GM23338 (cell line): ENCODE measurements around the gene TMEM151B. TPM values are rescaled to one million over a fixed set of nuclear protein-coding genes. Genes with fewer than 3 reads are reported as not detected.

Source experiments
- ATAC-seq: fragments of 200-7000 bp; cut with Tn5 transposase; 3 replicates; pipeline ENCODE4 v1.9.1; 2020
- DNase-seq: peaks from one replicate; pipeline ENCODE4 v3.0.0-alpha.2; 2015; ENCODE audit warnings: low spot score
- H2AFZ ChIP-seq: fragments of 200-600 bp; sonication (generic); 2 replicates; pipeline ENCODE4 v1.8.0; 2016; ENCODE audit warnings: antibody characterized with exemption, mild to moderate bottlenecking, moderate library complexity
- H3F3A ChIP-seq: fragments of 200-600 bp; sonication (generic); replicated peaks from 2 replicates; pipeline ENCODE4 v1.8.0; 2017; ENCODE audit warnings: antibody characterized with exemption, mixed run types, low read depth
- H3K27ac ChIP-seq: fragments of 200-600 bp; sonication (generic); 2 replicates; pipeline ENCODE4 v1.6.1; 2016; ENCODE audit warnings: low read depth
- H3K27me3 ChIP-seq: fragments of 200-600 bp; sonication (generic); 2 replicates; pipeline ENCODE4 v1.8.0; 2016; ENCODE audit warnings: mild to moderate bottlenecking, mixed run types, moderate library complexity; ENCODE audit not compliant: insufficient read depth
- H3K36me3 ChIP-seq: fragments of 200-600 bp; sonication (generic); 2 replicates; pipeline ENCODE4 v1.8.0; 2016; ENCODE audit warnings: mild to moderate bottlenecking; ENCODE audit not compliant: insufficient read depth
- H3K4me1 ChIP-seq: fragments of 200-600 bp; sonication (generic); 2 replicates; pipeline ENCODE4 v1.8.0; 2016; ENCODE audit warnings: mild to moderate bottlenecking, moderate library complexity; ENCODE audit not compliant: insufficient read depth
- H3K4me2 ChIP-seq: fragments of 200-600 bp; sonication (generic); 2 replicates; pipeline ENCODE4 v1.7.1; 2017; ENCODE audit warnings: mixed run types
- H3K4me3 ChIP-seq: fragments of 200-600 bp; sonication (generic); 2 replicates; pipeline ENCODE4 v1.6.1; 2016; ENCODE audit warnings: mixed run types
- H3K79me2 ChIP-seq: fragments of 200-600 bp; sonication (generic); replicated peaks from 2 replicates; pipeline ENCODE4 v1.8.0; 2017; ENCODE audit warnings: mild to moderate bottlenecking; ENCODE audit not compliant: insufficient read depth
- H3K9me2 ChIP-seq: fragments of 200-600 bp; sonication (generic); 2 replicates; pipeline ENCODE4 v1.8.0; 2017; ENCODE audit not compliant: insufficient read depth
- H4K20me1 ChIP-seq: fragments of 200-600 bp; sonication (generic); replicated peaks from 2 replicates; pipeline ENCODE4 v1.8.0; 2017; ENCODE audit warnings: mild to moderate bottlenecking; ENCODE audit not compliant: insufficient read depth
- H3K27ac Mint-ChIP-seq: 2 replicates; pipeline ENCODE4 v1.8.0; 2020; ENCODE audit warnings: inconsistent platforms, mild to moderate bottlenecking, moderate library complexity, mixed read lengths
- H3K27me3 Mint-ChIP-seq: 3 replicates; pipeline ENCODE4 v1.8.0; 2022; ENCODE audit warnings: low read depth, mild to moderate bottlenecking, moderate library complexity, mixed read lengths, inconsistent platforms; ENCODE audit not compliant: insufficient read depth, poor library complexity
- H3K36me3 Mint-ChIP-seq: 3 replicates; pipeline ENCODE4 v1.8.0; 2021; ENCODE audit warnings: low read depth, mild to moderate bottlenecking, inconsistent platforms, moderate library complexity, mixed read lengths
- H3K4me1 Mint-ChIP-seq: 3 replicates; pipeline ENCODE4 v1.8.0; 2020; ENCODE audit warnings: mild to moderate bottlenecking, inconsistent platforms, mixed read lengths
- H3K4me3 Mint-ChIP-seq: 3 replicates; pipeline ENCODE4 v1.8.0; 2021; ENCODE audit warnings: moderate library complexity, mild to moderate bottlenecking, inconsistent platforms, mixed read lengths
- H3K9me3 Mint-ChIP-seq: 3 replicates; pipeline ENCODE4 v1.8.0; 2020; ENCODE audit warnings: moderate library complexity, mild to moderate bottlenecking, inconsistent platforms, mixed read lengths
- CREB1 ChIP-seq: fragments of 250-450 bp; sonication (Bioruptor Pico); IDR thresholded peaks from 2 replicates; pipeline ENCODE4 v1.5.0; 2020; ENCODE audit warnings: low read depth, mild to moderate bottlenecking, moderate library complexity
- EZH2phosphoT487 ChIP-seq: fragments of 200-600 bp; sonication (generic); IDR thresholded peaks from one replicate; pipeline ENCODE4 v1.8.1; 2018; ENCODE audit warnings: antibody characterized with exemption; ENCODE audit not compliant: unreplicated experiment
- NANOG ChIP-seq: IDR thresholded peaks from 2 replicates; pipeline ENCODE4 v1.6.1; 2016; ENCODE audit warnings: antibody characterized with exemption, borderline replicate concordance
- POLR2AphosphoS5 ChIP-seq: IDR thresholded peaks from 2 replicates; pipeline ENCODE4 v1.6.1; 2016; ENCODE audit warnings: antibody characterized with exemption, low read depth
- STAT1 ChIP-seq: IDR thresholded peaks from one replicate; pipeline ENCODE4 v1.6.1; 2016; ENCODE audit warnings: antibody characterized with exemption; ENCODE audit not compliant: unreplicated experiment
- ZNF114 ChIP-seq: fragments of 250-450 bp; sonication (Bioruptor Pico); IDR thresholded peaks from 2 replicates; pipeline ENCODE4 v1.5.0; 2020; ENCODE audit warnings: mild to moderate bottlenecking, moderate library complexity
- polyA plus RNA-seq: library from polyadenylated mRNA; unstranded; fragments of >200 nt; fragmentation: Nextera tagmentation; extraction: Ambion mirVana; gene quantifications from 2 replicates; pipeline ENCODE4 v1.2.1, GENCODE V29; 2016
- total RNA-seq: library from RNA; depleted of rRNA; stranded (reverse); fragments of >200 nt; shearing (Covaris generic); gene quantifications from 2 replicates; pipeline ENCODE4 v1.2.3, GENCODE V29; 2014
- TF ChIP-seq, protein P1 (sequence below), 2 experiments: fragments of 200-600 bp in 1 of 2; sonication (generic) in 1 of 2; conservative IDR thresholded peaks; 2 replicates each; pipeline versions ENCODE4 v1.5.1 to v1.6.1; 2016 to 2017; ENCODE audit warnings: antibody characterized with exemption in 2 of 2, low read depth in 2 of 2, mild to moderate bottlenecking in 2 of 2, moderate library complexity in 1 of 2
- TF ChIP-seq, protein P2 (sequence below): fragments of 250-450 bp; sonication (Bioruptor Pico); IDR thresholded peaks from 2 replicates; pipeline ENCODE4 v1.5.0; 2020; ENCODE audit warnings: mild to moderate bottlenecking, moderate library complexity
- TF ChIP-seq, protein P3 (sequence below): IDR thresholded peaks from 2 replicates; pipeline ENCODE4 v1.6.1; 2016; ENCODE audit warnings: antibody characterized with exemption

The TMEM151B gene
- total and polyA plus RNA-seq, 2 experiments from 2014 or later: 0.91 to 14.6 TPM

DNA sequence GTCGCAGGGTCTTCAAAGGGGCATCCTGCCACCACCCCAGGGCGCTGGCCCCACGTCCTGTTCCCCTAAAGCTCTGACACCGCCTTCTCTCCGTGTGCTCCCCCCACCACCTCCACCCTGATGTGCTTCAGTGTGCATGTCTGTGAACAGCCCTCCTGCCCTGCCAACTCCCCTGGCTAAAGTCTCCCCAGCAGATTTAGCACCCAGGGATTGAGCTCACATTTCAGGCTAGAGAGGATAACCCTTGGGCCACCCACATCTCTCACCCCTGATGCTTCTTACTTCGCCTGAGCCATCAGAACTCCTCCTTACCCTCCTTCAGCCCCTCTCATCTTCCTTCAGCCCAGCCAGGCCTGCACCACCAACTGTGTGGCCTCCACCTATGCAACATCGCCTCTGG lies 7.5 kb downstream of the TMEM151B start (continued):
- no peak for TF ChIP-seq ZNF114 (CRISPR knock-in tag)

DNA sequence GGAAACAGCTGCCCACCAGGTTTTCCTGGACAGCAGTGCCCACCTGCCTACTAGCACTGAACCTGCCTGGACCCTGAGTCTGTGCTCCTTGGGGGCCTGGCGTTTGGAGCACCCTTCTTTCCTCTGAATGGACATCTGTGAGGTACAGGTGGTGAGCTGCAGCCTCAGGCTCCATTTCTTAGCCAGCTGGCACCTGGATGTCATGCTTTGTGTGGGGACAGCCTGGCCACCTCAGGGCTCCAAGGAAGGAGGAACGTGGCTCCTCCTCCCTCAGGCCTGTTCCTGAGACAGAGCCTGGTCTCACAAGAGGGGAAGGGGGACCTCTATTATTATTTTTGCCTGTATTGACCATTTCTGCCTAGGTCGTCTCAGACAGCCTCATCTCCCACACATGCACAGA lies 8.1 kb downstream of the TMEM151B start:
- Mint-ChIP-seq H3K4me3 (no peak overlapping the region), H3K4me1 (peaks cover 5% of the 10 kb centered on the region), H3K9me3 (no peaks in the 10 kb centered on the region), H3K36me3 (peaks cover 4% of the 10 kb centered on the region; the same call in 1 of the 3 replicates), H3K27ac (no peak overlapping the region), H3K27me3 (peaks cover 33% of the 10 kb centered on the region)
- H3K79me2 ChIP-seq: no peaks in the 10 kb centered on the region
- H3K27ac ChIP-seq: no peak overlapping the region
- no peaks in the 10 kb centered on the region for H4K20me1 ChIP-seq
- 0 out of 2 replicates have a peak, but pooled peaks cover 8% of the 10 kb centered on the region for H3F3A ChIP-seq
- H3K4me2 ChIP-seq: no peak overlapping the region
- H2AFZ ChIP-seq: no peak overlapping the region
- TF ChIP-seq CREB1: no peak
- no peak for TF ChIP-seq EZH2phosphoT487
- TF ChIP-seq, protein P1, sequence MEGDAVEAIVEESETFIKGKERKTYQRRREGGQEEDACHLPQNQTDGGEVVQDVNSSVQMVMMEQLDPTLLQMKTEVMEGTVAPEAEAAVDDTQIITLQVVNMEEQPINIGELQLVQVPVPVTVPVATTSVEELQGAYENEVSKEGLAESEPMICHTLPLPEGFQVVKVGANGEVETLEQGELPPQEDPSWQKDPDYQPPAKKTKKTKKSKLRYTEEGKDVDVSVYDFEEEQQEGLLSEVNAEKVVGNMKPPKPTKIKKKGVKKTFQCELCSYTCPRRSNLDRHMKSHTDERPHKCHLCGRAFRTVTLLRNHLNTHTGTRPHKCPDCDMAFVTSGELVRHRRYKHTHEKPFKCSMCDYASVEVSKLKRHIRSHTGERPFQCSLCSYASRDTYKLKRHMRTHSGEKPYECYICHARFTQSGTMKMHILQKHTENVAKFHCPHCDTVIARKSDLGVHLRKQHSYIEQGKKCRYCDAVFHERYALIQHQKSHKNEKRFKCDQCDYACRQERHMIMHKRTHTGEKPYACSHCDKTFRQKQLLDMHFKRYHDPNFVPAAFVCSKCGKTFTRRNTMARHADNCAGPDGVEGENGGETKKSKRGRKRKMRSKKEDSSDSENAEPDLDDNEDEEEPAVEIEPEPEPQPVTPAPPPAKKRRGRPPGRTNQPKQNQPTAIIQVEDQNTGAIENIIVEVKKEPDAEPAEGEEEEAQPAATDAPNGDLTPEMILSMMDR (conservative IDR thresholded peaks at IDR 0.05; ENCODE audit: low read depth in 2 of 2): no peak
- no peak for TF ChIP-seq POLR2AphosphoS5
- TF ChIP-seq STAT1: no peak
- TF ChIP-seq, protein P2, sequence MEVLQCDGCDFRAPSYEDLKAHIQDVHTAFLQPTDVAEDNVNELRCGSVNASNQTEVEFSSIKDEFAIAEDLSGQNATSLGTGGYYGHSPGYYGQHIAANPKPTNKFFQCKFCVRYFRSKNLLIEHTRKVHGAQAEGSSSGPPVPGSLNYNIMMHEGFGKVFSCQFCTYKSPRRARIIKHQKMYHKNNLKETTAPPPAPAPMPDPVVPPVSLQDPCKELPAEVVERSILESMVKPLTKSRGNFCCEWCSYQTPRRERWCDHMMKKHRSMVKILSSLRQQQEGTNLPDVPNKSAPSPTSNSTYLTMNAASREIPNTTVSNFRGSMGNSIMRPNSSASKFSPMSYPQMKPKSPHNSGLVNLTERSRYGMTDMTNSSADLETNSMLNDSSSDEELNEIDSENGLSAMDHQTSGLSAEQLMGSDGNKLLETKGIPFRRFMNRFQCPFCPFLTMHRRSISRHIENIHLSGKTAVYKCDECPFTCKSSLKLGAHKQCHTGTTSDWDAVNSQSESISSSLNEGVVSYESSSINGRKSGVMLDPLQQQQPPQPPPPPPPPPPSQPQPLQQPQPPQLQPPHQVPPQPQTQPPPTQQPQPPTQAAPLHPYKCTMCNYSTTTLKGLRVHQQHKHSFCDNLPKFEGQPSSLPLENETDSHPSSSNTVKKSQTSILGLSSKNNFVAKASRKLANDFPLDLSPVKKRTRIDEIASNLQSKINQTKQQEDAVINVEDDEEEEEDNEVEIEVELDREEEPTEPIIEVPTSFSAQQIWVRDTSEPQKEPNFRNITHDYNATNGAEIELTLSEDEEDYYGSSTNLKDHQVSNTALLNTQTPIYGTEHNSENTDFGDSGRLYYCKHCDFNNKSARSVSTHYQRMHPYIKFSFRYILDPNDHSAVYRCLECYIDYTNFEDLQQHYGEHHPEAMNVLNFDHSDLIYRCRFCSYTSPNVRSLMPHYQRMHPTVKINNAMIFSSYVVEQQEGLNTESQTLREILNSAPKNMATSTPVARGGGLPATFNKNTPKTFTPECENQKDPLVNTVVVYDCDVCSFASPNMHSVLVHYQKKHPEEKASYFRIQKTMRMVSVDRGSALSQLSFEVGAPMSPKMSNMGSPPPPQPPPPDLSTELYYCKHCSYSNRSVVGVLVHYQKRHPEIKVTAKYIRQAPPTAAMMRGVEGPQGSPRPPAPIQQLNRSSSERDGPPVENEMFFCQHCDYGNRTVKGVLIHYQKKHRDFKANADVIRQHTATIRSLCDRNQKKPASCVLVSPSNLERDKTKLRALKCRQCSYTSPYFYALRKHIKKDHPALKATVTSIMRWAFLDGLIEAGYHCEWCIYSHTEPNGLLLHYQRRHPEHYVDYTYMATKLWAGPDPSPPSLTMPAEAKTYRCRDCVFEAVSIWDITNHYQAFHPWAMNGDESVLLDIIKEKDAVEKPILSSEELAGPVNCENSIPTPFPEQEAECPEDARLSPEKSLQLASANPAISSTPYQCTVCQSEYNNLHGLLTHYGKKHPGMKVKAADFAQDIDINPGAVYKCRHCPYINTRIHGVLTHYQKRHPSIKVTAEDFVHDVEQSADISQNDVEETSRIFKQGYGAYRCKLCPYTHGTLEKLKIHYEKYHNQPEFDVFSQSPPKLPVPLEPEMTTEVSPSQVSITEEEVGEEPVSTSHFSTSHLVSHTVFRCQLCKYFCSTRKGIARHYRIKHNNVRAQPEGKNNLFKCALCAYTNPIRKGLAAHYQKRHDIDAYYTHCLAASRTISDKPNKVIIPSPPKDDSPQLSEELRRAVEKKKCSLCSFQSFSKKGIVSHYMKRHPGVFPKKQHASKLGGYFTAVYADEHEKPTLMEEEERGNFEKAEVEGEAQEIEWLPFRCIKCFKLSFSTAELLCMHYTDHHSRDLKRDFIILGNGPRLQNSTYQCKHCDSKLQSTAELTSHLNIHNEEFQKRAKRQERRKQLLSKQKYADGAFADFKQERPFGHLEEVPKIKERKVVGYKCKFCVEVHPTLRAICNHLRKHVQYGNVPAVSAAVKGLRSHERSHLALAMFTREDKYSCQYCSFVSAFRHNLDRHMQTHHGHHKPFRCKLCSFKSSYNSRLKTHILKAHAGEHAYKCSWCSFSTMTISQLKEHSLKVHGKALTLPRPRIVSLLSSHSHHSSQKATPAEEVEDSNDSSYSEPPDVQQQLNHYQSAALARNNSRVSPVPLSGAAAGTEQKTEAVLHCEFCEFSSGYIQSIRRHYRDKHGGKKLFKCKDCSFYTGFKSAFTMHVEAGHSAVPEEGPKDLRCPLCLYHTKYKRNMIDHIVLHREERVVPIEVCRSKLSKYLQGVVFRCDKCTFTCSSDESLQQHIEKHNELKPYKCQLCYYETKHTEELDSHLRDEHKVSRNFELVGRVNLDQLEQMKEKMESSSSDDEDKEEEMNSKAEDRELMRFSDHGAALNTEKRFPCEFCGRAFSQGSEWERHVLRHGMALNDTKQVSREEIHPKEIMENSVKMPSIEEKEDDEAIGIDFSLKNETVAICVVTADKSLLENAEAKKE: no peak
- TF ChIP-seq ZNF114 (CRISPR knock-in tag): no peak
- TF ChIP-seq NANOG: no peak
- TF ChIP-seq, protein P3, sequence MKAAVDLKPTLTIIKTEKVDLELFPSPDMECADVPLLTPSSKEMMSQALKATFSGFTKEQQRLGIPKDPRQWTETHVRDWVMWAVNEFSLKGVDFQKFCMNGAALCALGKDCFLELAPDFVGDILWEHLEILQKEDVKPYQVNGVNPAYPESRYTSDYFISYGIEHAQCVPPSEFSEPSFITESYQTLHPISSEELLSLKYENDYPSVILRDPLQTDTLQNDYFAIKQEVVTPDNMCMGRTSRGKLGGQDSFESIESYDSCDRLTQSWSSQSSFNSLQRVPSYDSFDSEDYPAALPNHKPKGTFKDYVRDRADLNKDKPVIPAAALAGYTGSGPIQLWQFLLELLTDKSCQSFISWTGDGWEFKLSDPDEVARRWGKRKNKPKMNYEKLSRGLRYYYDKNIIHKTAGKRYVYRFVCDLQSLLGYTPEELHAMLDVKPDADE: no peak
- H3K4me1 ChIP-seq: no peaks in the 10 kb centered on the region
- no peak overlapping the region for H3K4me3 ChIP-seq
- H3K36me3 ChIP-seq: no peaks in the 10 kb centered on the region
- H3K9me2 ChIP-seq: no peaks in the 10 kb centered on the region
- ATAC-seq: no peak
- peaks cover 35% of the 10 kb centered on the region for H3K27me3 ChIP-seq
- no peak for DNase-seq
